Ascending aorta (tissue), 2 donors: ENCODE measurements around the gene FBXO31. TPM values are rescaled to one million over a fixed set of nuclear protein-coding genes. Genes with fewer than 3 reads are reported as not detected.

Source experiments
- DNase-seq, 2 donors: peaks; one replicate each; pipeline ENCODE4 v3.0.0-alpha.2; 2019; ENCODE audit warnings: low spot score in 2 of 2
- H3K27ac ChIP-seq, 2 donors: fragments of 200-600 bp; sonication (generic); one replicate each; pipeline ENCODE4 v1.5.1; 2016 to 2017; ENCODE audit warnings: mild to moderate bottlenecking in 1 of 2
- H3K27me3 ChIP-seq: fragments of 200-600 bp; sonication (generic); one replicate; pipeline ENCODE4 v1.5.1; 2017
- H3K36me3 ChIP-seq, 2 donors: fragments of 200-600 bp; sonication (generic); one replicate each; pipeline ENCODE4 v1.5.1; 2016
- H3K4me1 ChIP-seq, 2 donors: fragments of 200-600 bp; sonication (generic); one replicate each; pipeline ENCODE4 v1.5.1; 2016 to 2017; ENCODE audit warnings: mild to moderate bottlenecking in 1 of 2
- H3K4me3 ChIP-seq, 2 donors: fragments of 200-600 bp; sonication (generic); one replicate each; pipeline ENCODE4 v1.5.1; 2016 to 2017; ENCODE audit warnings: mild to moderate bottlenecking in 1 of 2
- H3K9me3 ChIP-seq, 2 donors: fragments of 200-600 bp; sonication (generic); one replicate each; pipeline ENCODE4 v1.5.1; 2016
- intact Hi-C: fragments of 100-400 bp; cut with DNase I; formaldehyde crosslinking; loops from one replicate; pipeline ENCODE4 v1.15.1; 2023
- total RNA-seq: library from RNA; depleted of rRNA; stranded (reverse); fragments of >200 nt; gene quantifications from one replicate; pipeline ENCODE4 v1.1.0, GENCODE V29; 2016
- TF ChIP-seq, protein P1 (sequence below), 3 experiments: fragments of 200-600 bp in 2 of 3; fragments of 450-650 bp in 1 of 3; sonication (generic) in 2 of 3; IDR thresholded peaks; one replicate each; pipeline ENCODE4 v1.5.1; 2016 to 2019; ENCODE audit warnings: antibody characterized with exemption in 3 of 3, mild to moderate bottlenecking in 1 of 3, moderate library complexity in 1 of 3

Gene FBXO31
- total RNA-seq, 1 donor from 2014 or later = 224 TPM

GRCh38 chr16:87350031-87350430 lies 33.5 kb downstream of the FBXO31 start:
- intact Hi-C loops = no loop called here
- H3K27me3 ChIP-seq = no peaks in the 10 kb centered on the region
- peaks cover 0 to 4% of the 10 kb centered on the region in 2 donors for H3K4me1 ChIP-seq
- no peak for DNase-seq
- no peak overlapping the region for H3K27ac ChIP-seq
- H3K4me3 ChIP-seq = no peak overlapping the region
- peaks cover 20 to 36% of the 10 kb centered on the region in 2 donors for H3K36me3 ChIP-seq
- no peaks in the 10 kb centered on the region for H3K9me3 ChIP-seq
- TF ChIP-seq, protein P1, sequence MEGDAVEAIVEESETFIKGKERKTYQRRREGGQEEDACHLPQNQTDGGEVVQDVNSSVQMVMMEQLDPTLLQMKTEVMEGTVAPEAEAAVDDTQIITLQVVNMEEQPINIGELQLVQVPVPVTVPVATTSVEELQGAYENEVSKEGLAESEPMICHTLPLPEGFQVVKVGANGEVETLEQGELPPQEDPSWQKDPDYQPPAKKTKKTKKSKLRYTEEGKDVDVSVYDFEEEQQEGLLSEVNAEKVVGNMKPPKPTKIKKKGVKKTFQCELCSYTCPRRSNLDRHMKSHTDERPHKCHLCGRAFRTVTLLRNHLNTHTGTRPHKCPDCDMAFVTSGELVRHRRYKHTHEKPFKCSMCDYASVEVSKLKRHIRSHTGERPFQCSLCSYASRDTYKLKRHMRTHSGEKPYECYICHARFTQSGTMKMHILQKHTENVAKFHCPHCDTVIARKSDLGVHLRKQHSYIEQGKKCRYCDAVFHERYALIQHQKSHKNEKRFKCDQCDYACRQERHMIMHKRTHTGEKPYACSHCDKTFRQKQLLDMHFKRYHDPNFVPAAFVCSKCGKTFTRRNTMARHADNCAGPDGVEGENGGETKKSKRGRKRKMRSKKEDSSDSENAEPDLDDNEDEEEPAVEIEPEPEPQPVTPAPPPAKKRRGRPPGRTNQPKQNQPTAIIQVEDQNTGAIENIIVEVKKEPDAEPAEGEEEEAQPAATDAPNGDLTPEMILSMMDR (IDR thresholded peaks at IDR 0.05) = no peak

DNA sequence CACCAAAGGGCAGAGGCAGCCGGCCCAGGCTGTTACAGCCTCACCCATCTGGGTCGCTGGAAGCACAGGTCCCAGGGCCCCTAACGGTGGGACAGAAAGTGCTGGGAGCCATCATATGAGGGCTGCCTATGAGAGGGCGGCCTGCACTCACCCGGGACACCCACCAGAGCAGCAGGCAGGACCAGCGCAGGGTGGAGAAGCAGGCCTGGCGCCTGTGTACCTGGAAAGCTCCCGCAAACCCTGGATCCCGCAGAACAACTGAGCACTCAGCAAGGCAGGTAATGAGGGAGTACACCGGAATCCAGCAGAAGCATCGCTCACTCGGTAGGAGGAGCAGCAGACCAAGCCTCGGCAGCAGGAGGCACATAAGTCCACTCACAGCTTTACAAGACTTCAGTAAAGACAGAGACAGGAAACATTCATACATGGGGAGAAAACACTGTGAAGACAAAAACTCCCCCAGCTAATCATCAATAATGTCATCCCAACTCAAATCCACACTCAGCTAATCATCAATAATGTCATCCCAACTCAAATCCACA lies 34.9 kb downstream of the FBXO31 start:
- H3K9me3 ChIP-seq = no peaks in the 10 kb centered on the region
- no peaks in the 10 kb centered on the region for H3K27me3 ChIP-seq
- no peak for DNase-seq
- H3K27ac ChIP-seq = no peak overlapping the region
- intact Hi-C loops = no loop called here
- no peak overlapping the region for H3K4me3 ChIP-seq
- peaks cover 17 to 33% of the 10 kb centered on the region in 2 donors for H3K36me3 ChIP-seq
- H3K4me1 ChIP-seq = peaks cover 0 to 4% of the 10 kb centered on the region in 2 donors
- TF ChIP-seq, protein P1 (IDR thresholded peaks at IDR 0.05) = no peak

- H3K4me1 ChIP-seq = peaks cover 0 to 4% of the 10 kb centered on the region in 2 donors
- no peaks in the 10 kb centered on the region for H3K9me3 ChIP-seq
- DNase-seq = no peak
- no peak overlapping the region for H3K27ac ChIP-seq
- intact Hi-C loops = no loop called here
- H3K36me3 ChIP-seq = peaks cover 17 to 33% of the 10 kb centered on the region in 2 donors
- TF ChIP-seq, protein P1 (IDR thresholded peaks at IDR 0.05) = no peak
- no peaks in the 10 kb centered on the region for H3K27me3 ChIP-seq
- H3K4me3 ChIP-seq = no peak overlapping the region
Measured at GRCh38 chr16:87347932-87348615, 35.5 kb downstream of the FBXO31 start.

- Histone ChIP-seq H3K4me3 (no peak overlapping the region), H3K9me3 (no peaks in the 10 kb centered on the region), H3K36me3 (peaks cover 27 to 45% of the 10 kb centered on the region in 2 donors), H3K27me3 (no peaks in the 10 kb centered on the region), H3K4me1 (peaks cover 0 to 4% of the 10 kb centered on the region in 2 donors), H3K27ac (no peak overlapping the region)
- intact Hi-C loops = no loop called here
- no peak for DNase-seq
- TF ChIP-seq, protein P1 (IDR thresholded peaks at IDR 0.05) = no peak
Measured at GRCh38 chr16:87346517-87347060, 37.0 kb downstream of the FBXO31 start.

DNA sequence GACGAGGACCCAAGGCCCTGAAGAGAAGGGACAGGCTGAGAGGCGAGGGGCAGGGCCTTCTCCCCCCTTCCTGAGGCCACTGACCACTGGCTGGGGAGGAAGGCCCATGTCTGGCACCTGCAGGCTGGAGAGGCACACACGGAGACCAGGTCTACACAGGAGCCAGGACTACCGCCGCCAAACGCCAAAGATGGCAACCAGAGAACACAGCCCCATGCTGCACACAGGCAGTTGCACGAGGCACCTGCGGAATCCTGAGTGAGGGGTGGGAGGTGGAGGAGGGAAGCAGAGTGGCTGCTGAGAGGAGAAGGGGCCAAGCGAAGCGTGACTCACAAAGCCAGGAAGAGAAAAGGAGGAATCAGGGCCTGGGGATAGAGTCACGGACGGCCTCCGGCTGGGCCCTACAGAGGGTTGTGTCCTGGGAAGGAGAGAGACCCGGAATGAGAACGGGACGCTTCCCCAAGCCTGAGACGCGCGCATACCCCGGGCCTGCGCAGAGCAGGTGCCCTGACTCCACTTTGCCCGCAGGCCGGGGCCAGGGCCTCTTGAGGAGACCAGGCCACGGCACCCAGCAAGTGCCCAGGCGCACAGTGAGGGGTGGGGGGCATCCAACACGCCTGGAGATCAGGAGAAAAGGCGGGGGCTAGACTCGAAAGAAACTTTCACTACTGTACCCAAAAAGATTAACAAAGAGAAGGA lies 37.7 kb downstream of the FBXO31 start:
- H3K27ac ChIP-seq = no peak overlapping the region
- peaks cover 27 to 51% of the 10 kb centered on the region in 2 donors for H3K36me3 ChIP-seq

More for the DNA sequence above, 37.7 kb downstream of the FBXO31 start:
- no peak for DNase-seq
- no peaks in the 10 kb centered on the region for H3K9me3 ChIP-seq
- H3K4me1 ChIP-seq = no peaks in the 10 kb centered on the region
- no peaks in the 10 kb centered on the region for H3K27me3 ChIP-seq
- H3K4me3 ChIP-seq = no peak overlapping the region
- intact Hi-C loops = no loop called here
- TF ChIP-seq, protein P1 (IDR thresholded peaks at IDR 0.05) = no peak
